Astrocyte of the cerebellum (primary cell): ENCODE data around the gene EIF4A3.

Experiments
- DNase-seq: peaks from one replicate; pipeline ENCODE4 v3.0.0-alpha.2; 2011; ENCODE audit warnings: low read depth
- H3K4me3 ChIP-seq: 2 replicates; pipeline ENCODE4 v1.5.1; 2011; ENCODE audit warnings: mild to moderate bottlenecking, low read depth, low read length, moderate library complexity
- in situ Hi-C: cut with HindIII; loops from 2 replicates; pipeline ENCODE4 v1.10.0; 2017; ENCODE audit warnings: low sequenced_read_pairs
- TF ChIP-seq, protein P1 (sequence below): IDR thresholded peaks from 2 replicates; pipeline ENCODE4 v1.5.1; 2012; ENCODE audit warnings: low read length, low read depth, moderate library complexity, mild to moderate bottlenecking; ENCODE audit errors: missing control alignments

Gene EIF4A3

DNA sequence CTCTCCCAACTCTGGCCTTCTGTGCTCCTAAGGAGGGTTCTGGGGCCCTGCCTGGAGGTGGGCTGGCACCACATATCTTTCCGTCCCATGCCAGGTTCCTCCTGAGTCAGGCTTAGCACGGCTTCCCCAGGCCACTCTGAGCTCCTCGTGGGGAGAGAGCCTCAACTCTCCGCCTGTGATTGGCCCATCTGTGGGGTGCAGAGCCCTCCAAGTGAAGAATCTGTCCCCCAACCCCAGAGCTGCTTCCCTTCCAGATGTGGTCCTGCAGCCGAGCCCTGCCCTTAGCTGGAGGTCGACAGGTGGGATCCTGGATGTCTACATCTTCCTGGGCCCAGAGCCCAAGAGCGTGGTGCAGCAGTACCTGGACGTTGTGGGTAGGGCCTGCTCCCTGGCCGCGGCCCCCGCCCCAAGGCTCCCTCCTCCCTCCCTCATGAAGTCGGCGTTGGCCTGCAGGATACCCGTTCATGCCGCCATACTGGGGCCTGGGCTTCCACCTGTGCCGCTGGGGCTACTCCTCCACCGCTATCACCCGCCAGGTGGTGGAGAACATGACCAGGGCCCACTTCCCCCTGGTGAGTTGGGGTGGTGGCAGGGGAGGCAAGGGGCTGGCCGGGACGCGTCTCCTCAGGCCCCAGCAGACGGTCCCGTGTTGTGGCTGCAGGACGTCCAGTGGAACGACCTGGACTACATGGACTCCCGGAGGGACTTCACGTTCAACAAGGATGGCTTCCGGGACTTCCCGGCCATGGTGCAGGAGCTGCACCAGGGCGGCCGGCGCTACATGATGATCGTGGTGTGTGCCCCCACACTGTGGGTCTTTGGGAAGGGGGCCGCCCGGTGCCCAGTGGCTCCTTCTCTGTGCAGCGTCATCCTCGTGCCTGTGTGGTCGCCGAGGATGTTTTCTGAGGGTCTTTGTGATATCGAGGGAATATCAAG is 38.6 kb downstream of the EIF4A3 start:
- H3K4me3 ChIP-seq = no peak overlapping the region
- in situ Hi-C loops = no loop called here
- no peak for DNase-seq
- TF ChIP-seq, protein P1, sequence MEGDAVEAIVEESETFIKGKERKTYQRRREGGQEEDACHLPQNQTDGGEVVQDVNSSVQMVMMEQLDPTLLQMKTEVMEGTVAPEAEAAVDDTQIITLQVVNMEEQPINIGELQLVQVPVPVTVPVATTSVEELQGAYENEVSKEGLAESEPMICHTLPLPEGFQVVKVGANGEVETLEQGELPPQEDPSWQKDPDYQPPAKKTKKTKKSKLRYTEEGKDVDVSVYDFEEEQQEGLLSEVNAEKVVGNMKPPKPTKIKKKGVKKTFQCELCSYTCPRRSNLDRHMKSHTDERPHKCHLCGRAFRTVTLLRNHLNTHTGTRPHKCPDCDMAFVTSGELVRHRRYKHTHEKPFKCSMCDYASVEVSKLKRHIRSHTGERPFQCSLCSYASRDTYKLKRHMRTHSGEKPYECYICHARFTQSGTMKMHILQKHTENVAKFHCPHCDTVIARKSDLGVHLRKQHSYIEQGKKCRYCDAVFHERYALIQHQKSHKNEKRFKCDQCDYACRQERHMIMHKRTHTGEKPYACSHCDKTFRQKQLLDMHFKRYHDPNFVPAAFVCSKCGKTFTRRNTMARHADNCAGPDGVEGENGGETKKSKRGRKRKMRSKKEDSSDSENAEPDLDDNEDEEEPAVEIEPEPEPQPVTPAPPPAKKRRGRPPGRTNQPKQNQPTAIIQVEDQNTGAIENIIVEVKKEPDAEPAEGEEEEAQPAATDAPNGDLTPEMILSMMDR = no peak

DNA sequence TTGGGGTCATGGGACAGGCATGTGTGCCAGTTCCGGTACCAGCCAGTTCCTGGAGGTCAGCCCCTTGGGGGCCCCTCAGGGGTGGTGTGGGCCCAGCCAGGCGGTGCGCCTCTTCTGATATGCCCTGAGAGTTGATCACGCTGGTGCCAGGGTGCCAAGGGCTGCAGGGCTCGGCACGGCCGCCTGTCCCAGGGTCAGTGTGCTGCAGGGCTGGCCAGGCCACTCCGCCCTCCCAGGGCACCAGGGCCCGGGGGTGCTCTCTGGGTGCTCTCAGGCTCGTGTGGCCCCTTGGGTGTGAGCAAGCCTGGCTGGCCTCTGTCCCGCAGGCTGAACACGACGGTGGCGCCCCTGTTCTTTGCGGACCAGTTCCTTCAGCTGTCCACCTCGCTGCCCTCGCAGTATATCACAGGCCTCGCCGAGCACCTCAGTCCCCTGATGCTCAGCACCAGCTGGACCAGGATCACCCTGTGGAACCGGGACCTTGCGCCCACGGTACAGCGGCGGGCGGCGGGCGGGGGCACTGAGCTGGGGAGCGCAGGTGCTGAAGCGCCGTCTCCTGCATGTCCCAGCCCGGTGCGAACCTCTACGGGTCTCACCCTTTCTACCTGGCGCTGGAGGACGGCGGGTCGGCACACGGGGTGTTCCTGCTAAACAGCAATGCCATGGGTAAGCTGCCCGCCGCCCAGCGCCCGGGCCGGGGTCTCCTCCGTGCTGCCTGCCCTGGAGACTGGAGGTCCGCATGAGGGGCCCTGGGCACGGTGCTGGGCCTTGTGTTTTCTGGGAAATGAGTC is 39.5 kb downstream of the EIF4A3 start:
- no peak overlapping the region for H3K4me3 ChIP-seq
- in situ Hi-C loops = no loop called here
- no peak for DNase-seq
- TF ChIP-seq, protein P1 = no peak

GRCh38 chr17:80106751-80107150 is 40.2 kb downstream of the EIF4A3 start:
- in situ Hi-C loops = no loop called here
- no peak for DNase-seq
- no peak overlapping the region for H3K4me3 ChIP-seq
- TF ChIP-seq, protein P1 = no peak

DNA sequence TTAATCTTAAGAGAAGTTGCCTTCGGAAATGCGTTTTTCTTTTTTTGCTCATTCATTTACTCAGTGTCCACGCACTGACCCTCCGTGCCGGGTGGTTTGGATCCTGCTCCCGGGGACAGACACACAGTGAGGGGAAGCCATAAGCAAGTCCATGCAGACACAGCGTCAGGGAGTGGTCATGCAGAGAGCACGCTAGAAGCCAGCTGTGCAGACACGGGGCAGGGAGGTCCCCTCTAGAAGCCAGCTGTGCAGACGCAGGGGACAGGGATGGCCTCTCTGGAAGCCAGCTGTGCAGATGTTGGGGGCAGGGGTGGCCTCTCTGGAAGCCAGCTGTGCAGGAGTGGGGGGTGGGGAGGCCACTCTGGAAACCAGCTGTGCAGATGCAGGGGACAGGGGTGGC is 40.8 kb downstream of the EIF4A3 start:
- in situ Hi-C loops = no loop called here
- TF ChIP-seq, protein P1 = no peak
- no peak overlapping the region for H3K4me3 ChIP-seq
- DNase-seq = no peak

DNA sequence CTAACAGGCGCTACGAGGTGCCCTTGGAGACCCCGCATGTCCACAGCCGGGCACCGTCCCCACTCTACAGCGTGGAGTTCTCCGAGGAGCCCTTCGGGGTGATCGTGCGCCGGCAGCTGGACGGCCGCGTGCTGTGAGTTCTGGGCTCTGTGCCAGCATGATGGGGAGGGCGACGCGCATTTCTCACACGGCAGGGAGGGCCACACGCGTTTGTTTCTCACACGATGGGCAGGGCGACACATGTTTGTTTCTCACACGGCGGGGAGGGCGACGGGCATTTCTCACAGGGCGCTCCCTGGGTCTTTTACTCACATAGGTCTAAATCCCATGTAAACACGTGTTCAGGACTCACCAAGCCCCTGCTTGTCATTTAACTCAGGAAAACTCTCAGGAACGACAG is 41.2 kb downstream of the EIF4A3 start:
- peak; percentile 75 for DNase-seq
- TF ChIP-seq, protein P1 = no peak
- no peak overlapping the region for H3K4me3 ChIP-seq
- in situ Hi-C loops = no loop called here

GRCh38 chr17:80104956-80105375 is 42.0 kb downstream of the EIF4A3 start:
- in situ Hi-C loops = no loop called here
- DNase-seq = no peak
- TF ChIP-seq, protein P1 = no peak
- H3K4me3 ChIP-seq = no peak overlapping the region
